Neural crest cell (in vitro differentiated cells): ENCODE results near the gene RPS6KL1. TPM values are rescaled to one million over a fixed set of nuclear protein-coding genes. Genes with fewer than 3 reads are reported as not detected.

Source experiments
- DNase-seq: peaks from one replicate; pipeline ENCODE4 v3.0.0; 2021; ENCODE audit warnings: low read depth, mixed read lengths, low spot score
- H3K27ac Mint-ChIP-seq: one replicate; pipeline ENCODE4 v1.8.0; 2021; ENCODE audit warnings: mild to moderate bottlenecking, mixed read lengths; ENCODE audit not compliant: unreplicated experiment
- H3K27me3 Mint-ChIP-seq: 2 replicates; pipeline ENCODE4 v1.8.0; 2021; ENCODE audit warnings: low read depth, mild to moderate bottlenecking, mixed read lengths
- H3K36me3 Mint-ChIP-seq: 2 replicates; pipeline ENCODE4 v1.8.0; 2021; ENCODE audit warnings: low read depth, mild to moderate bottlenecking, mixed read lengths
- H3K4me1 Mint-ChIP-seq: 2 replicates; pipeline ENCODE4 v1.8.0; 2021; ENCODE audit warnings: mixed read lengths
- H3K4me3 Mint-ChIP-seq: one replicate; pipeline ENCODE4 v1.8.0; 2021; ENCODE audit warnings: mild to moderate bottlenecking, mixed read lengths
- H3K9me3 Mint-ChIP-seq: 2 replicates; pipeline ENCODE4 v1.8.0; 2021; ENCODE audit warnings: mixed read lengths
- total RNA-seq: library from RNA; stranded (reverse); gene quantifications from 2 replicates; pipeline ENCODE4 v1.2.1, GENCODE V29; 2021
- TF ChIP-seq, protein P1 (sequence below): fragments of 200-600 bp; sonication (generic); conservative IDR thresholded peaks from 2 replicates; pipeline ENCODE4 v1.5.0; 2021; ENCODE audit warnings: antibody characterized with exemption, mild to moderate bottlenecking

RPS6KL1 gene
- total RNA-seq, 1 donor from 2014 or later, result 13.9 TPM

DNA sequence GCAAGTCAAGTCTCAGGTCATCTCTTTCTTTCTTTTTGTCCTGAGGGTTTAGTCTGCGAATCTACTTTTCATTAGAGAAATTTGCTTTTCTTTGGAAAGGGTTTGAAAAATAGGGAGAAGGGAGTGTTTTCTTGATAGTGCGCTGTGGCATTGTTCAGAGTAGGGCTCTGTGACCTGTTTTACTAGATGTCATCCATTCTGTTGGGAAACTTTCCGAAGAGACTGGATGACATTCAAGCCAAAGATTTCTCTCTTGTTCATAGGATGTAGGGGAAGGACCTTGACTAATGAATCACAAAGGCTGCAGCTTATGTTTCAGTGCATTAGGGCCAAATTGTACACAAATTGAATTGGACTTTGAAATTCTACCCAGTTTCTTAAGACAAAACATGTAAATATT is 26.7 kb downstream of the RPS6KL1 start:
- no peak overlapping the region for H3K4me3 Mint-ChIP-seq
- H3K4me1 Mint-ChIP-seq, result no peaks in the 10 kb centered on the region
- no peak overlapping the region for H3K27ac Mint-ChIP-seq
- TF ChIP-seq, protein P1, sequence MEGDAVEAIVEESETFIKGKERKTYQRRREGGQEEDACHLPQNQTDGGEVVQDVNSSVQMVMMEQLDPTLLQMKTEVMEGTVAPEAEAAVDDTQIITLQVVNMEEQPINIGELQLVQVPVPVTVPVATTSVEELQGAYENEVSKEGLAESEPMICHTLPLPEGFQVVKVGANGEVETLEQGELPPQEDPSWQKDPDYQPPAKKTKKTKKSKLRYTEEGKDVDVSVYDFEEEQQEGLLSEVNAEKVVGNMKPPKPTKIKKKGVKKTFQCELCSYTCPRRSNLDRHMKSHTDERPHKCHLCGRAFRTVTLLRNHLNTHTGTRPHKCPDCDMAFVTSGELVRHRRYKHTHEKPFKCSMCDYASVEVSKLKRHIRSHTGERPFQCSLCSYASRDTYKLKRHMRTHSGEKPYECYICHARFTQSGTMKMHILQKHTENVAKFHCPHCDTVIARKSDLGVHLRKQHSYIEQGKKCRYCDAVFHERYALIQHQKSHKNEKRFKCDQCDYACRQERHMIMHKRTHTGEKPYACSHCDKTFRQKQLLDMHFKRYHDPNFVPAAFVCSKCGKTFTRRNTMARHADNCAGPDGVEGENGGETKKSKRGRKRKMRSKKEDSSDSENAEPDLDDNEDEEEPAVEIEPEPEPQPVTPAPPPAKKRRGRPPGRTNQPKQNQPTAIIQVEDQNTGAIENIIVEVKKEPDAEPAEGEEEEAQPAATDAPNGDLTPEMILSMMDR, result no peak
- H3K27me3 Mint-ChIP-seq, result no peaks in the 10 kb centered on the region
- no peaks in the 10 kb centered on the region for H3K9me3 Mint-ChIP-seq
- peaks cover 40% of the 10 kb centered on the region for H3K36me3 Mint-ChIP-seq
- no peak for DNase-seq

GRCh38 chr14:74893614-74894091 is 29.4 kb downstream of the RPS6KL1 start:
- Mint-ChIP-seq H3K27me3 (no peaks in the 10 kb centered on the region), H3K4me3 (no peak overlapping the region), H3K9me3 (no peaks in the 10 kb centered on the region), H3K4me1 (no peaks in the 10 kb centered on the region), H3K27ac (no peak overlapping the region), H3K36me3 (peaks cover 23% of the 10 kb centered on the region)
- TF ChIP-seq, protein P1, result no peak
- DNase-seq, result no peak

DNA sequence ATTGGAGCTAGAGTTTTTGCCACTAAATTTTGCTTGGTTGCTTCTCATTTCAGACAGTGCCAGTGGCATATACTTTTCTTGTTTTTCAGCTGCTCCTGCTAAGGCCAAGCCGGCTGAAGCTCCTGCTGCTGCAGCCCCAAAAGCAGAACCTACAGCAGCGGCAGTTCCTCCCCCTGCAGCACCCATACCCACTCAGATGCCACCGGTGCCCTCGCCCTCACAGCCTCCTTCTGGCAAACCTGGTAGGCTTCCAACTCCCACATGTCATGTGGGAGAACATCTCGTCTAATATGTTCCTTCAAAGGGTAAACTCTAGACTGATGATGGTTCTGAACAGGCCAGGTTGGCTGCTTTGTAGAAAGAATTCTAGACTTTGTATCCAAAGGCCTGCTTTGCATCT is 30.3 kb downstream of the RPS6KL1 start:
- H3K36me3 Mint-ChIP-seq, result peaks cover 19% of the 10 kb centered on the region

GRCh38 chr14:74891870-74892269 is 31.2 kb downstream of the RPS6KL1 start:
- no peak for DNase-seq
- Mint-ChIP-seq H3K4me3 (no peak overlapping the region), H3K27ac (no peak overlapping the region), H3K9me3 (no peaks in the 10 kb centered on the region), H3K4me1 (no peaks in the 10 kb centered on the region), H3K27me3 (no peaks in the 10 kb centered on the region), H3K36me3 (peaks cover 15% of the 10 kb centered on the region)
- TF ChIP-seq, protein P1, result no peak

More for the DNA sequence above, 30.3 kb downstream of the RPS6KL1 start:
- H3K27ac Mint-ChIP-seq, result no peak overlapping the region
- no peak for DNase-seq
- TF ChIP-seq, protein P1, result no peak
- no peak overlapping the region for H3K4me3 Mint-ChIP-seq
- H3K4me1 Mint-ChIP-seq, result no peaks in the 10 kb centered on the region
- no peaks in the 10 kb centered on the region for H3K9me3 Mint-ChIP-seq
- H3K27me3 Mint-ChIP-seq, result no peaks in the 10 kb centered on the region

GRCh38 chr14:74890262-74890661 is 32.8 kb downstream of the RPS6KL1 start:
- H3K36me3 Mint-ChIP-seq, result peaks cover 7% of the 10 kb centered on the region
- H3K27ac Mint-ChIP-seq, result no peak overlapping the region
- no peak overlapping the region for H3K4me3 Mint-ChIP-seq
- TF ChIP-seq, protein P1, result no peak
- DNase-seq, result no peak
- H3K27me3 Mint-ChIP-seq, result no peaks in the 10 kb centered on the region
- peaks cover 13% of the 10 kb centered on the region for H3K4me1 Mint-ChIP-seq
- no peaks in the 10 kb centered on the region for H3K9me3 Mint-ChIP-seq
